Measurements from ENCODE around the gene MADD.
A peak's percentile ranks its signal among the peaks of the same experiment; 100 is the strongest.

MADD gene

GRCh38 chr11:47269829-47270305 lies at the start of gene MADD:
MADD (plus strand) TSS chr11:47270133.
- DNase-seq = peak; percentile 32

GRCh38 chr11:47220401-47220821 lies 49.5 kb upstream of the MADD start:
- no peak for DNase-seq

GRCh38 chr11:47222696-47223095 lies 47.2 kb upstream of the MADD start:
- no peak for DNase-seq

GRCh38 chr11:47225552-47226400 lies 44.2 kb upstream of the MADD start:
- no peak for DNase-seq

GRCh38 chr11:47229161-47229560 lies 40.8 kb upstream of the MADD start:
- no peak for DNase-seq

- no peak for DNase-seq
Measured at GRCh38 chr11:47233051-47233450, 36.9 kb upstream of the MADD start.

GRCh38 chr11:47233989-47234668 lies 35.8 kb upstream of the MADD start:
- no peak for DNase-seq

- DNase-seq = no peak
Measured at GRCh38 chr11:47234669-47235100, 35.2 kb upstream of the MADD start.

- no peak for DNase-seq
Measured at GRCh38 chr11:47235163-47235562, 34.8 kb upstream of the MADD start.

- DNase-seq = no peak
Measured at GRCh38 chr11:47236482-47236881, 33.5 kb upstream of the MADD start.

- DNase-seq = no peak
Measured at GRCh38 chr11:47239852-47240251, 30.1 kb upstream of the MADD start.

GRCh38 chr11:47241841-47242301 lies 28.1 kb upstream of the MADD start:
- no peak for DNase-seq

GRCh38 chr11:47242596-47243192 lies 27.2 kb upstream of the MADD start:
- no peak for DNase-seq

- DNase-seq = no peak
Measured at GRCh38 chr11:47243454-47243853, 26.5 kb upstream of the MADD start.

- no peak for DNase-seq
Measured at GRCh38 chr11:47244448-47245350, 25.2 kb upstream of the MADD start.

GRCh38 chr11:47245611-47246357 lies 24.1 kb upstream of the MADD start:
- DNase-seq = no peak

GRCh38 chr11:47247502-47247901 lies 22.4 kb upstream of the MADD start:
- no peak for DNase-seq

- DNase-seq = no peak
Measured at GRCh38 chr11:47248304-47248663, 21.6 kb upstream of the MADD start.

GRCh38 chr11:47248664-47249377 lies 21.1 kb upstream of the MADD start, which contains the start of gene ACP2:
ACP2 (minus strand) TSS chr11:47248814; CDS start chr11:47248789, 25 bp downstream.
- no peak for DNase-seq

GRCh38 chr11:47249378-47249715 lies 20.6 kb upstream of the MADD start:
- DNase-seq = no peak

GRCh38 chr11:47251751-47252150 lies 18.2 kb upstream of the MADD start:
- no peak for DNase-seq

Data from NCI-H1436 treated with DMSO at 0.1 percent for 48 hours (cell line).